GM21526 (cell line): ENCODE results near the gene FGFRL1.
"Not testable (repeated sequence)": the region's sequence is repeated elsewhere in the genome, so short reads cannot be mapped to it uniquely, and the experiment has no call there.

Experiments
- ATAC-seq: cut with Tn5 transposase; IDR thresholded peaks from one replicate; pipeline ENCODE4 v1.9.1; 2021; ENCODE audit warnings: moderate library complexity; ENCODE audit not compliant: unreplicated experiment, low FRiP score

The FGFRL1 gene

GRCh38 chr4:1036976-1037810 is 25.8 kb downstream of the FGFRL1 start:
- ATAC-seq, result no peak

DNA sequence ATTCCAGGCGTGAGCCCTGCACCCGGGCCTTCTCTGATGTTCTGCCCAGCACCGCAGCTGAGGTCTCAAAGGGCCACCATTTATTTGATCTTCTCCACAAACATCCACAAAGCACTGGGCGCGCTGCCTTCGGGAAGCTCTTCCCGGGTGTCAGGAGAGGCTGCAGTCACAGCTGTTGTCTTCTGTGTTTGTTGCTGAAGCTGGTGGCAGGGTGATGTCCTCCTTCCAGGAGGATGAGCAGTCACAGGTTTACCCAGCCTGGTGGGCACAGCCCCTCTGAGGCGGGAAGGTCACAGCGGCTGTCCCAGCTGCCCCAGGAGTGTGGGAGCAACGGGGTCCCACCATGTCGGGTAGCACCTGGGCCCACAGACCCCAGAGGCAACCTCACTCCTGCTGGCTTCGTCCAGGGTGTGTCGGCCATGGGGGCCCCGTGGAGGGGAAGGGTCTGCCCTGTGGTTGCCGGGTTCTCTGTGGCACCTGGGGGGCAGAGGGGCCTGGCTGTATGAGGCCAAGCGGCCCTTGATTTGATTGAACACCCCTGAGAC is 27.6 kb downstream of the FGFRL1 start:
- no peak for ATAC-seq

DNA sequence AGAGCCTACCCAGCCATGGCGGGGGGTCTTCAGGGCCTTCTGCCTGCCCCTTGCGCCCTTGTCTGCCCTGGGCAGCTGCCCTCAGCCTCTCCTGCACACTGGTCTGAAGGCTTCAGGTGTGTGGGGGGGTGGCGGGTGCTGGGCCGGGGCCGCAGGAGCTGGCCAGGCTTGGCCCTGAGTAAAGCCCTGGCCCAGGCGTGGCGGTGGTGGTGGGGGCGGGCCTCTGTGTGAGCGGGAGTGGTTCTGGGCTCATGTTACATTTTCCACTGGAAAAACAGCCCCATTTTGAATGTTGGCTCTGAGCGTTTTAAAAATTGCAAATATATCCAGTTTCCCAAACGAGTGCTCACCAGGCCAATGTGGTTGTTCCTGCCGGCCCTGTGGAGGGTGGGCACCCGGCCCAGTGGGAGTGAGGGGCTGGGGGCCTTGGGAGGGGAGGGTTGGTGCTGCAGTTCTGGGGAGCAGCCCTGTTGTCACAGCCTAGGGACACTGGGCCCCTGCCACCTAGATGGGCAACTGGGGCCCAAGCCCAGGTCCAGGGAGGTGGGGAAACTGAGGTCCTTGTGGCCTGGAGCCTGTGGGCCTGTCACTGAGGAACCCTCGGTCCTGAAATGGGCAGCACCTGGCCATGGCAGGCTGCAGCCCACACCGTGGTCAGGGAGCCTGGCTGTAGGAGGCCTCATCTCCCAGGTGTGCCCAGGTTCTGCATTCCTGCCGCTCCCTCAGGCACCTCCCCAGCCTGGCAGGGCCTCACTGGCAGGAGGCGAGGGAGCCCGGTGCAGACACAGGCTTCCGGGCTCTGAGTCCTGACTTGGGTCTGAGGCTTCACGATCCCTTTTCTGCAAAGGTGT is 28.3 kb downstream of the FGFRL1 start:
- ATAC-seq, result no peak

GRCh38 chr4:1040344-1041146 is 29.1 kb downstream of the FGFRL1 start:
- ATAC-seq, result no peak

DNA sequence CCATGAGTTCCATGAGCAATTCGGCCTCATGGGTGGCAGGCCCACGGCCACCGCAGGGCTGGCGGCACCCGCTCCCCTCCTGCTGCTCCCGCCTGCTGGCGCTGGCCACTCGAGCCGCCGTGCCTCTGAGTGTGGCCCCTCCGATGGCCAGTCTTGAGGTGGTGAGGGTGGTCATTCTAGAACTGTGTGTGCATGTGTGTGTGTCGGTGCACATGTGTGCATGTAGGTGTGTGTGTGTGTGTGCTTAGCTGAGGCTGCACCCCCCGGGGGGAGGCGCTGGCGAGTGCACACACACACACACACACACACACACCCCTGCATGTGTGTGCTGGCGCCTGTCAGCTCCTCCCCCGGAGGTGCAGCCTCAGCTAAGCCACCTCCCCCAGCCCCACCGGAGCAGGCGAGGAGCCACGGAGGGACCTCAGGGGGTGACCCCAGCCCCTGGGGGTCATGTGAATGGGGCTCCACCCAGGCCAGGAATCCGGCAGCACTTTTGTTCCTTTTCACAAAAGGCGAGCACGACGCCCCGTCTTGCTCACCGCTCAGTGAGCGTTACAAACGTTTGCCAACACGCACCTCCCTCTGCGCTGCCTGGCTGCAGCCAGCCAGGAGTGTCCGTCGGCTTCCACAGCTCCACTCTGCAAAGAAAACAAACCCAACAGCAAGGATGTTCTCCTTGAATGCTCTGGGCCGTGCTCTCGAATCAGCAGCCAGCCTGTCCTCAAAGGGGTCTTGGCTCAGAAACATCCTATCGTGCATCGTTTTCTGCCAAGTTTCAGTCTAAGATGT is 29.9 kb downstream of the FGFRL1 start:
- ATAC-seq, result no peak

DNA sequence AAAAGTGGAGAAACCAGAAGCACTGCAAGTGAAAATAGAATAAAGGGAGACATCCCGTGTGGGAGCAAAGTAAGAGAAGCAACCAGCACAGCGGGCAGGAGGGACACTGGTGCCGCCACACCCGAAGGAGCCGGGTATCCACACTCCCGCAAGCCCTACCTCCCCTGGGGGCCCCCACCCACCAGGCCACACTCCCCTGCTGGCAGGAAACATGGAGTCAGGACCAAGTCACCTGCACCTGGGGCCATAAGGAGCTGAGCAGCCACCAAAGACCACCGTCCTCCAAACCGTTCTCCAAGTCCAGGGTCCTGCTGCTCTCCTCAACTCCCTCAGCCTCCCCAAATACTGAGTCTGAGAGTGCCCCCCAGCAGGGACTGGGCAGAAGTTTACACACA is 30.5 kb downstream of the FGFRL1 start:
- no peak for ATAC-seq

GRCh38 chr4:1042352-1043055 is 31.1 kb downstream of the FGFRL1 start:
- no peak for ATAC-seq

DNA sequence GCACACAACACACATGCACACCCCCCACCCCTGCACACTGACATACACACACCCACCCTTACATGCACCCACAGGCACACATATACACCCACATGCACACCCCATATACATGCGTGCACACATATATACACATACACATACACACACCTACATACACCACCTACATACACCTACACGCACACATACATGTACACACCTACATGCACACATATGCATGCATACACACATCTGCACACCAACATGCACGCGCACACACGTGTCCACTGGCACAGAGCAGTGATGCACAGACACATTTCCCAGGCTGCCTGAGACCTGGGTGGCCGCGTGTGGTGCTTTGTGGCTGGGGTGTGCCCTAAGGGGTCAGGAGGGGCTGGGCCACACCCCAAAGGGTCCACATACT is 31.7 kb downstream of the FGFRL1 start:
- ATAC-seq, result no peak

GRCh38 chr4:1043651-1044468 is 32.4 kb downstream of the FGFRL1 start:
- ATAC-seq, result no peak

- no peak for ATAC-seq
These were observed 33.2 kb downstream of the FGFRL1 start for GRCh38 chr4:1044469-1045192.

- ATAC-seq, result no peak
These were observed 33.8 kb downstream of the FGFRL1 start for GRCh38 chr4:1045193-1045594.

DNA sequence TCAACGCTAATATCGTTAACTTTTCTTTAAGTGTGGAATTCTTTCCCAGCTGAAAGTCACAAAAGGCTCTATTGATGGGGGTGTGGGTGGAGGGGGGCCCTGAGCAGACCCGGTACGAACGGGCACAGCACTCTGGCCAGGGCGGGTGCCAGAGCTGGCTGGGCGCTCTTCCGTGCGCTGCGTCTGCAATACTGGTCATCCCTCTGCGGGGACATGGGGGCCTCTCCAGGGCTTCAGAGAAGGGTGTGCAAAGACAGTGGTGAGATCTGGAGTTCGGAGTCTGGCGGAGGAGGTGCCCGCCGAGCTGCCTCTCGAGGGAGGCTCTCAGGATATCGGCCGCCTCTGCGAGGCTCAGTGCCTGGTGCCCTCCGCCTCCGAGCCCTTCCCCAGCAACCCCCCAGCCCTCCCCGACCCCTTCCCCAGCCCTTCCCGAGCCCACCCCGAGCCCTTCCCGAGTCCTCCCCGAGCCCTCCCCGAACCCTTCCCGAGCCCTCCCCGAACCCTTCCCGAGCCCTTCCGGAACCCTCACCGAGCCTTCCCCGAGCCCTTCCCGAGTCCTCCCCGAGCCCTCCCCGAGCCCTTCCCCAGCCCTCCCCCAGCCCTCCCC is 34.3 kb downstream of the FGFRL1 start:
- no peak for ATAC-seq

- not testable (repeated sequence) for ATAC-seq
These were observed 35.2 kb downstream of the FGFRL1 start for GRCh38 chr4:1046581-1047011.

GRCh38 chr4:1047106-1047975 is 35.9 kb downstream of the FGFRL1 start:
- ATAC-seq, result no peak

DNA sequence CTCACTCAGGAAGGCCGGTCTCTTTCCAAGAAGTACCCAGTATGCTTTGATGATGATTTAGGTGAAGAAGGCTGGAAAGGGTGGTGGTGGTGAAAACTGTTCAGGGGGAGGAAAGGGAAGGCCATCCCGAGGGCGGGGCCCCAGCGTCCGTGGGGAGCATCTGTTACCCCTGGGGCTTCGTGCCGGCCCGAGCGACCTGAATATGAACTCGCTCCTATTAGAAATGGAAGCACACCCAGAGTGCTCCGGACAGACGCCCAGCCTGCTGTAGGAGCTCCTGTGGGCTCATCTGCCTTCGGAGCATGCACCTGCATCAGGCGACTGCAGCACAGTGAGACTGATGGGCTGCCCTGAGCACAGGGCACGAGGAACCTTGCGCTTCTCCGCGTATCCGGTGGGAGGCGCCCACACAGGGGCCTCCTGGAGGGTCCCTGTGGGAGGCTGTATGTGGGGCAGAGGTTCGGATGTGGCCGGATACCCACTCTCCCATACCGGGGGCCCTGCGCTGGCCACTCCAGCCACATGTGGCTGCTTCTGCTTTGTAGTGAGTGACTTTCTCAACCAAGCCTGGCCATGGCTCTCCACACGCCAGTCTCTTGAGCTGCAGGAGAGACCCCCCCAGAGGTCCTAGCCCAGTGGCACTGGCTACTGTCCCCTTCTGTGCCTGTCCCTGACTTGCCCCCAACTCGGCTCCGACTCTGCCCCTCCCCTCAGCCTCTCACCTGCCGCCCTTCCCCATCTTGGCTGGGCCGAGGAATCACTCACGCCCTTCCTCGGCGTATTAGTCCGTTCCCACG is 36.7 kb downstream of the FGFRL1 start:
- ATAC-seq, result no peak
